ENCODE results near the gene ADSS2. TPM values are rescaled to one million over a fixed set of nuclear protein-coding genes. Genes with fewer than 3 reads are reported as not detected.
A peak's percentile ranks its signal among the peaks of the same experiment; 100 is the strongest.
"Not testable (repeated sequence)": the region's sequence is repeated elsewhere in the genome, so short reads cannot be mapped to it uniquely, and the experiment has no call there.

Gene ADSS2
- total RNA-seq = 10 to 100 TPM; 64.6 to 67.9 TPM
- polyA plus RNA-seq = 34.3 TPM

GRCh38 chr1:244451539-244451950 lies at the start of gene ADSS2:
TSS of gene ADSS2 (minus strand) at chr1:244451909. CDS start at chr1:244451817, 92 bp downstream.
- Histone ChIP-seq H3K9me3 (ENCODE audit: low read length) (no peaks in the 10 kb centered on the region), H3K27ac (ENCODE audit: low read depth, low read length) (peak within 1 kb of the TSS; percentile 97), H3K4me1 (ENCODE audit: insufficient read depth, low read length) (peaks cover 39% of the 10 kb centered on the region), H3K36me3 (ENCODE audit: insufficient read depth, low read length) (no peaks in the 10 kb centered on the region), H3K27me3 (ENCODE audit: insufficient read depth, low read length, poor library complexity, severe bottlenecking) (no peaks in the 10 kb centered on the region), H3K4me3 (ENCODE audit: low read length) (peak within 1 kb of the TSS; percentile 55)
- no peak for DNase-seq
- Mint-ChIP-seq H3K27me3 (peaks cover 0 to 6% of the 10 kb centered on the region in 2 donors), H3K4me3 (peak within 1 kb of the TSS; percentile 89 to 99 (median 96)), H3K4me1 (peaks cover 44 to 58% (median 49%) of the 10 kb centered on the region in 3 donors), H3K36me3 (peaks cover 0 to 29% (median 2%) of the 10 kb centered on the region in 3 donors), H3K27ac (peak within 1 kb of the TSS; percentile 95 to 99 (median 98)), H3K9me3 (no peaks in the 10 kb centered on the region)
- ChIA-PET CTCF (interaction anchor here (0.9 kb wide), 2 partner anchors 13 to 152 kb away, joined by 3 read pairs; no protein-coding TSS in a partner anchor), POLR2A (interaction anchor here (0.9 to 2.5 kb wide), 3 partner anchors 8 to 383 kb away, joined by 5 to 9 read pairs (median 5); partner anchors contain the start of gene CATSPERE)

- H3K27ac Mint-ChIP-seq; H3K4me1 ChIP-seq (ENCODE audit: insufficient read depth, low read length); H3K4me3 ChIP-seq (ENCODE audit: low read length); H3K9me3 ChIP-seq (ENCODE audit: low read length); H3K4me3 Mint-ChIP-seq; H3K4me1 Mint-ChIP-seq; POLR2A ChIA-PET; CTCF ChIA-PET; H3K27me3 Mint-ChIP-seq; H3K27me3 ChIP-seq (ENCODE audit: insufficient read depth, low read length, poor library complexity, severe bottlenecking); H3K36me3 ChIP-seq (ENCODE audit: insufficient read depth, low read length); H3K27ac ChIP-seq (ENCODE audit: low read depth, low read length); DNase-seq: not testable (repeated sequence)
- H3K36me3 Mint-ChIP-seq = peaks cover 0 to 15% (median 2%) of the 10 kb centered on the region in 3 donors
- peaks cover 11 to 14% (median 11%) of the 10 kb centered on the region in 5 donors for H3K9me3 Mint-ChIP-seq
Measured at GRCh38 chr1:244500515-244500914, 48.8 kb upstream of the ADSS2 start.

GRCh38 chr1:244499484-244499883 lies 47.8 kb upstream of the ADSS2 start:
- H3K9me3 Mint-ChIP-seq = peaks cover 11 to 14% (median 11%) of the 10 kb centered on the region in 5 donors
- DNase-seq; H3K4me3 Mint-ChIP-seq; H3K9me3 ChIP-seq (ENCODE audit: low read length); H3K27me3 Mint-ChIP-seq; H3K4me1 Mint-ChIP-seq; H3K27ac Mint-ChIP-seq; H3K4me3 ChIP-seq (ENCODE audit: low read length); H3K27ac ChIP-seq (ENCODE audit: low read depth, low read length); H3K4me1 ChIP-seq (ENCODE audit: insufficient read depth, low read length); H3K36me3 ChIP-seq (ENCODE audit: insufficient read depth, low read length); CTCF ChIA-PET; H3K27me3 ChIP-seq (ENCODE audit: insufficient read depth, low read length, poor library complexity, severe bottlenecking); POLR2A ChIA-PET: not testable (repeated sequence)
- peaks cover 0 to 15% (median 0%) of the 10 kb centered on the region in 3 donors for H3K36me3 Mint-ChIP-seq

- Histone ChIP-seq H3K4me1 (ENCODE audit: insufficient read depth, low read length) (no peaks in the 10 kb centered on the region), H3K36me3 (ENCODE audit: insufficient read depth, low read length) (no peaks in the 10 kb centered on the region), H3K9me3 (ENCODE audit: low read length) (no peaks in the 10 kb centered on the region), H3K27me3 (ENCODE audit: insufficient read depth, low read length, poor library complexity, severe bottlenecking) (no peaks in the 10 kb centered on the region), H3K27ac (ENCODE audit: low read depth, low read length) (no peak overlapping the region), H3K4me3 (ENCODE audit: low read length) (no peak overlapping the region)
- Mint-ChIP-seq H3K27ac (no peak overlapping the region), H3K4me3 (no peak overlapping the region), H3K9me3 (peaks cover 11 to 18% (median 11%) of the 10 kb centered on the region in 5 donors), H3K27me3 (no peaks in the 10 kb centered on the region), H3K36me3 (peaks cover 0 to 15% (median 0%) of the 10 kb centered on the region in 3 donors), H3K4me1 (no peaks in the 10 kb centered on the region)
- ChIA-PET CTCF (no interaction called here), POLR2A (no interaction called here)
- no peak for DNase-seq
Measured at GRCh38 chr1:244497805-244498204, 46.1 kb upstream of the ADSS2 start.

- H3K4me1 Mint-ChIP-seq = no peaks in the 10 kb centered on the region
- Histone ChIP-seq H3K36me3 (ENCODE audit: insufficient read depth, low read length) (no peaks in the 10 kb centered on the region), H3K9me3 (ENCODE audit: low read length) (no peaks in the 10 kb centered on the region), H3K4me1 (ENCODE audit: insufficient read depth, low read length) (no peaks in the 10 kb centered on the region), H3K27me3 (ENCODE audit: insufficient read depth, low read length, poor library complexity, severe bottlenecking) (no peaks in the 10 kb centered on the region), H3K27ac (ENCODE audit: low read depth, low read length) (no peak overlapping the region), H3K4me3 (ENCODE audit: low read length) (no peak overlapping the region)
- H3K36me3 Mint-ChIP-seq = peaks cover 0 to 15% (median 0%) of the 10 kb centered on the region in 3 donors
- H3K4me3 Mint-ChIP-seq = no peak overlapping the region
- CTCF ChIA-PET = no interaction called here
- H3K9me3 Mint-ChIP-seq = peaks cover 11 to 20% (median 13%) of the 10 kb centered on the region in 5 donors
- no peak overlapping the region for H3K27ac Mint-ChIP-seq
- DNase-seq = no peak
- no peaks in the 10 kb centered on the region for H3K27me3 Mint-ChIP-seq
- POLR2A ChIA-PET = no interaction called here
Measured at GRCh38 chr1:244496186-244496585, 44.5 kb upstream of the ADSS2 start.

- Mint-ChIP-seq H3K27ac (no peak overlapping the region), H3K9me3 (peaks cover 0 to 10% (median 3%) of the 10 kb centered on the region in 5 donors), H3K4me1 (no peaks in the 10 kb centered on the region), H3K27me3 (peaks cover 2 to 6% of the 10 kb centered on the region in 2 donors), H3K36me3 (peaks cover 0 to 4% (median 0%) of the 10 kb centered on the region in 3 donors), H3K4me3 (no peak overlapping the region)
- ChIA-PET CTCF (no interaction called here), POLR2A (no interaction called here)
- Histone ChIP-seq H3K27ac (ENCODE audit: low read depth, low read length) (no peak overlapping the region), H3K9me3 (ENCODE audit: low read length) (no peaks in the 10 kb centered on the region), H3K4me1 (ENCODE audit: insufficient read depth, low read length) (no peaks in the 10 kb centered on the region), H3K27me3 (ENCODE audit: insufficient read depth, low read length, poor library complexity, severe bottlenecking) (no peaks in the 10 kb centered on the region), H3K36me3 (ENCODE audit: insufficient read depth, low read length) (no peaks in the 10 kb centered on the region), H3K4me3 (ENCODE audit: low read length) (no peak overlapping the region)
- no peak for DNase-seq
Measured at GRCh38 chr1:244494653-244495052, 42.9 kb upstream of the ADSS2 start.

- peak overlapping the region in 1 of 8 donors; percentile 29 for H3K27ac Mint-ChIP-seq
- H3K4me3 ChIP-seq (ENCODE audit: low read length); H3K36me3 Mint-ChIP-seq; H3K4me1 ChIP-seq (ENCODE audit: insufficient read depth, low read length); H3K4me1 Mint-ChIP-seq; DNase-seq; H3K9me3 ChIP-seq (ENCODE audit: low read length); H3K4me3 Mint-ChIP-seq; H3K36me3 ChIP-seq (ENCODE audit: insufficient read depth, low read length); H3K27me3 ChIP-seq (ENCODE audit: insufficient read depth, low read length, poor library complexity, severe bottlenecking); POLR2A ChIA-PET; H3K9me3 Mint-ChIP-seq; CTCF ChIA-PET; H3K27ac ChIP-seq (ENCODE audit: low read depth, low read length); H3K27me3 Mint-ChIP-seq: not testable (repeated sequence)
Measured at GRCh38 chr1:244484971-244485370, 33.3 kb upstream of the ADSS2 start.

GRCh38 chr1:244473059-244473605 lies 21.4 kb upstream of the ADSS2 start:
- H3K27me3 Mint-ChIP-seq = peaks cover 0 to 3% of the 10 kb centered on the region in 2 donors
- Histone ChIP-seq H3K27me3 (ENCODE audit: insufficient read depth, low read length, poor library complexity, severe bottlenecking) (no peaks in the 10 kb centered on the region), H3K9me3 (ENCODE audit: low read length) (no peaks in the 10 kb centered on the region), H3K36me3 (ENCODE audit: insufficient read depth, low read length) (no peaks in the 10 kb centered on the region), H3K4me1 (ENCODE audit: insufficient read depth, low read length) (no peaks in the 10 kb centered on the region), H3K27ac (ENCODE audit: low read depth, low read length) (no peak overlapping the region), H3K4me3 (ENCODE audit: low read length) (no peak overlapping the region)
- peaks cover 0 to 6% (median 2%) of the 10 kb centered on the region in 5 donors for H3K9me3 Mint-ChIP-seq
- POLR2A ChIA-PET = no interaction called here
- DNase-seq = no peak
- CTCF ChIA-PET = no interaction called here
- H3K36me3 Mint-ChIP-seq = peaks cover under 1 to 10% (median 4%) of the 10 kb centered on the region in 3 donors
- H3K4me1 Mint-ChIP-seq = no peaks in the 10 kb centered on the region
- H3K27ac Mint-ChIP-seq = no peak overlapping the region
- H3K4me3 Mint-ChIP-seq = no peak overlapping the region

Measured in CD8-positive, alpha-beta memory T cell (primary cell).